IPS DF 19.7 (cell line): ENCODE measurements around the gene TNFAIP3.
"Not testable (repeated sequence)": the region's sequence is repeated elsewhere in the genome, so short reads cannot be mapped to it uniquely, and the experiment has no call there.

ENCODE experiments used
- DNase-seq: peaks from one replicate; pipeline ENCODE4 v3.0.0-alpha.2; 2013; ENCODE audit warnings: low read depth, low spot score

The TNFAIP3 gene

GRCh38 chr6:137866914-137867684 lies at the start of gene TNFAIP3:
Gene TNFAIP3 (plus strand): TSS chr6:137867259. CDS start chr6:137871228, 3,969 bp downstream.
- DNase-seq = no peak

GRCh38 chr6:137818440-137818839 lies 48.6 kb upstream of the TNFAIP3 start:
- no peak for DNase-seq

- DNase-seq = no peak
Observed at GRCh38 chr6:137819740-137820139, 47.3 kb upstream of the TNFAIP3 start.

GRCh38 chr6:137820425-137820824 lies 46.6 kb upstream of the TNFAIP3 start:
- DNase-seq = no peak

- no peak for DNase-seq
Observed at GRCh38 chr6:137820952-137821351, 46.1 kb upstream of the TNFAIP3 start.

- DNase-seq = no peak
Observed at GRCh38 chr6:137821491-137821890, 45.6 kb upstream of the TNFAIP3 start.

GRCh38 chr6:137823826-137824555 lies 43.1 kb upstream of the TNFAIP3 start:
- DNase-seq = no peak

GRCh38 chr6:137824556-137824879 lies 42.5 kb upstream of the TNFAIP3 start:
- no peak for DNase-seq

- DNase-seq = no peak
Observed at GRCh38 chr6:137824896-137825295, 42.2 kb upstream of the TNFAIP3 start.

GRCh38 chr6:137827411-137827940 lies 39.6 kb upstream of the TNFAIP3 start:
- no peak for DNase-seq

GRCh38 chr6:137827977-137828810 lies 38.9 kb upstream of the TNFAIP3 start:
- no peak for DNase-seq

- no peak for DNase-seq
Observed at GRCh38 chr6:137829641-137830083, 37.4 kb upstream of the TNFAIP3 start.

- DNase-seq = no peak
Observed at GRCh38 chr6:137830511-137830911, 36.5 kb upstream of the TNFAIP3 start.

GRCh38 chr6:137832110-137832509 lies 34.9 kb upstream of the TNFAIP3 start:
- DNase-seq = no peak

- no peak for DNase-seq
Observed at GRCh38 chr6:137834508-137834907, 32.6 kb upstream of the TNFAIP3 start.

GRCh38 chr6:137836788-137837187 lies 30.3 kb upstream of the TNFAIP3 start:
- no peak for DNase-seq

GRCh38 chr6:137838090-137838489 lies 29.0 kb upstream of the TNFAIP3 start:
- DNase-seq = not testable (repeated sequence)

- not testable (repeated sequence) for DNase-seq
Observed at GRCh38 chr6:137838597-137838996, 28.5 kb upstream of the TNFAIP3 start.

GRCh38 chr6:137839076-137839475 lies 28.0 kb upstream of the TNFAIP3 start:
- no peak for DNase-seq

GRCh38 chr6:137840252-137840651 lies 26.8 kb upstream of the TNFAIP3 start:
- no peak for DNase-seq

GRCh38 chr6:137843211-137843610 lies 23.8 kb upstream of the TNFAIP3 start:
- no peak for DNase-seq

- DNase-seq = not testable (repeated sequence)
Observed at GRCh38 chr6:137844327-137844726, 22.7 kb upstream of the TNFAIP3 start.
